ENCODE results near the gene CNTNAP2.

The CNTNAP2 gene

DNA sequence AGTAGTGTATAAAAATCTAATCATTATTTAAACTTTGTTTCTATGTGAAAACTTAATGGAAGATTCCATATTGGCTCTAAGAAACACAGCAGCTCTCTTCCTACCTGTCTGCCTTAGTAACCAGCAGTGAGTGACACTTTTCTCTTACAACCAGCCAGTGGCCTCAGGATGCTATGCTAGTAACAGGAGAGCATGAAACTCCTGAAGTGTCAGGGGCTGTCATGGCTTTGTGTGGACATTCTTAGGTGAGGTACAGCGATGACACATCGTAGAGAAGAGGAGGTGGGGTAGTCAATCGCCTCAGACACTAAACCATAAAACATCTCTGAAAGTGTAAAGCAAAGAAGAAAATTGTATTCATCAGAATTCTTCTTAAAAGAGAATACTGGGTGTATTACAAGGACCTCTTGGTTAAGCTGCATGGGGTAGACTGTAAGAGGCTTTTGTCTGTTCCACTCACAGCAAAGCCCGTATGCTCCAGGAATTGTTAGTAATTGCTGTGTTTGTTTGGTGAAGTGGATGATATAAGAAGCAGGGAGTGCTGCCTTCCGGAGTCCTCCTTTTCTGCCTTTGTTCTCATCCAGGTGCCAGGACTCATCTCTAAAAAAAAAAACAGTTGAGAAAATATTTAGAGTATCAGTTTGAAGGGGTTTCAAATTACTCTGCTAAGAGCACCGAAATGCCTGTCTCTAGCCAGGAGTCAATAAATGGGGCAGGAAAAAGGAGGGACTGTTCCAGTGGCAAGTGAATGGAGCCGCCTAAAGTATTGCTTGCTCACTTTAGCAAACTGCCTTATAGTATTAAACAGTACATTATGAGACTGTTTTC is 518.8 kb downstream of the CNTNAP2 start:
- no peak for DNase-seq

DNA sequence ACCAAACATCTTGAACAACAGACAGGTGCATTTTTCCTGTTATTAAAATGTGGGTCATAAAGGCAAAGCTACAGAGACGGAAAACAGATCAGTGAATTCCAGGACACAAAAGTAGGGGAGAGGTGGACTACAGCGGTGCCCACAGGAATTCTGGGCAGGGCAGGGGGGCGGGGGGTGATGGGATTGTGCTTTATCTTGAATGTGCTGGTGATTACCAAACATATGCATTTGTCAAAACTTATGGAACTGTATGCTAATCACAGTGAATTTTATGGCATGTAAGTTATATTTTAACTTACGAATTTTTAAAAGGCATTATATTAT is 519.4 kb downstream of the CNTNAP2 start:
- no peak for DNase-seq

DNA sequence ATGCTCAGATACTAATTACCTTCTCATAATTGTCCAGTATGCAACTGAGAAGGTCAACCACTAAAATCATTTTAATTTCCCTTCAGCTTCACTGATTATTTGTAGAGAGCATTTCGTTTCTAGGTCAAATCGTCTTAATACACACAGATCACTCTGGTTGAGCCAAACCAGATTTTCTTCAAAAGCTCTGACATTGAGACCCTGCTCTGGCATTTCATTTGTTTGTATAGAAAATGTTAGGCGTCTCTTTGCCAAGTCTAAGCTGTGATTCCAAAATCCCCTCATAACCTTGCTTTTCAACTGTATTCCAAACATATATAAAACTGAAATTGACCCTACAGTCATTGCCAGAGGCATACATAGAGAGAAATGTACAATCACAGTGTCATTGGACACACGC is 520.0 kb downstream of the CNTNAP2 start:
- DNase-seq: no peak

DNA sequence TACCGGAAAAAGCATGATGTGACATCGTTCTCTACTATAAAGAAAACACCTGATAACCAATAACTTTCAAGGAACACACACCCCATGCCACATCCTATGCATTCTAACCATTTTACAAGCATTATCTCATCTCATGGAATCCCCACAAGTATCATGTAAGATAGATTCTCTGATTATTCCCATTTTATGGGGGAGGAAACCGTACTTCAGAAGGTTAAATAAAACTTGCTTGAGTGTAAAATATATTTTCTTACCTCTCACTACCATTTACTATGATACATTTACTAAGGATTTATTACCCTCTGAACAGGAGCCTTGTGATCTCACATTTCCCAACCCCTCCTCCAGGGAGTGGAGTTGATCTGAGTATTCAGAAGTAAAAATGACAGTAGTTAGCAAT is 522.7 kb downstream of the CNTNAP2 start:
- no peak for DNase-seq

DNA sequence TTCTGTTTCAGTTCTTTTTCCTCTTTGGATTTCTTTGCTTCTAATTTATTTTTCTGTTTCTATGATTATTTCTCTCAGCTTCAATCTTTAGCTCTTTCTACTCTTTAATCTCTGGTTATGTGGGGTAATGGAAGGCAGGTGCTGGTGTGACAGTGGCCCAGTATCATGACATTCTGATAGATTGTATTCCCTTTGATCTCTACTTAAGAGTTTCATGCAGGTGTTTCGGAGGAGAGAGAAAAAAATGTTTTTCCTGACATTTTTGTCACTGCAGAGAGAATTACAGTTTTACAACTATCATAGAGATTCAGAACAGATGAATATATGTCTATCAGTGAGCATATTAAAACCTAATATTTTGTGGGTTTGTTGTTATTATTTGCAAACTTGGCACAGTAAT is 524.9 kb downstream of the CNTNAP2 start:
- no peak for DNase-seq

DNA sequence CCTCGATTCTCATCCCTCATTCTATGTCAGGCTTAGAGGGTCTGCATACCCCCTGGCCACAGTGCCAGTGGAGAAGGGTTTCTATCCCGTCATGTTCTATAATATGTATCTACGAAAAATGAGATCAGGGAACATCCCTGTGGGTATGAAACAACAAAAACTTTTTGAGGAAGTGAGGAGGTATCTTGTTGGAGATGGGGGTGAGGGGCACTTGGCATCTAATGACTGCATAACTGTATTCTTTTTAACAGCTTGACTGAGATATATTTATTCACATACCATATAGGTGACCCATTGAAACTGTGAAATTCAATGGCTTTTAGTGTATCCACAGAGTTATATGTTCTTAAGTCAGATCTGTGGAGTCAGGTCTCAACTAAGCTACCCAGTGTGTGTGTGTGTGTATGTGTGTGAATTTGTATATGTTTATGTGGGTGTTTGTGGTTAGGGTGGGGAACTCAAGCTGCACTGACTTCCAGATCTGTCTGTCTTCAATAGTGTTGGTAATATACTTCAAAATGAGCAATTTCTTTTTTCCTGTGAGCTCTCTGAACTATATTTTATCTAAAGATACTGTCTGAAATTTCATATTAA is 528.9 kb downstream of the CNTNAP2 start:
- DNase-seq: no peak

DNA sequence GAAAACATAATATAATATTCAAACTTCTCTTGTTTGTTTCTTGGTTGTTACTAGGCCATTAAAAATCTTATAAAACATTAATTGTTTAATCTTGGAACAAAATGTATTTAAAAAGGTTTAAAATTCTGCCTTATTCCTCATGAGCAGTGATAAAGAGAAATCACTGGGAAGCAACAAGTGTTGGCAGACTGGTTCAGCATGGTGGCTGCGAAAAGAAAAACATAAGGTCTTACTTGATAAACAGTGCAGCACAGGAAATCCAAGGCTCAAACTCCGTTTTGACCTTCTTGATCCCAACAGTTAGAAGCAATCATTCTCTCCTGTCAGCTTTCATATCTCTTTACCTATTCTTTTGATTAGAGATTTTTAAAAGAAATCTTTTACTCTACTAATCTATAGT is 530.8 kb downstream of the CNTNAP2 start:
- no peak for DNase-seq

DNA sequence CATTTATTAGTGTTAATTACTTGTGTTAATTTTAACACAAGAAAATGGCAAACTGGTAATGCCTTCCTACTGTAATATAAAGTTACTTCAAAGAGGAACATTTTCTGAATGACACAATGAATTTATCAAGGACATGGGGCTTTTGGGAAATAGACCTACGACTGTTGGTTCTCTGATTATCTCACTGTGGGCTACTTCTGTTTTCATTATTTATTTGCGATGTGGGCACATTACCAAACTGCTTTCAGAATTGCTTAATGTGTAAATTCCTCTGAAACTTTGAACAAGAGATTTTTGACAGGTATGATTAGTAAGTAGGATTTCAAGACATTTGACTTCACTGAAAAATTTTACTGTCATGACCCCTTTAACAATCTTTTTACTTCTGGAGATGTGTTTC is 535.6 kb downstream of the CNTNAP2 start:
- peak; percentile 1 for DNase-seq

DNA sequence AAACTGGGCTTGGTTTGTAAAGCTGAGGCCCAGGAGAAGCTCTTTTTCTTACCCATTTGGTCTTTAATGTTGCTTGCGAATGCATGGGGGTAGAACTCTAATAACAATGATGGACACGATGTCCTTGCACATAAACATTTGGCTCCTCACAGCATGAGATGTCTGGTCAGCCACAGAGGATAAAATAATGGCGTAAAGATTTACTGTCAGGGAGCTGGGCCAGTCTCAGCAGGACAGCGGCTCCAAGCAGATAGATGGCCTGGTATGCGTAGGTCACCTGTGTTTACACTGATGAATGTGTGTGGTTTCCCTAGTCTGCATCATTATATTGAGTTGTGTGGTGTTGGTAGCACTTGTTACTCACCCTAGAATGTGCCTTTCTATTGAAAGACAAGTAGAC is 537.4 kb downstream of the CNTNAP2 start:
- DNase-seq: peak; percentile 22

DNA sequence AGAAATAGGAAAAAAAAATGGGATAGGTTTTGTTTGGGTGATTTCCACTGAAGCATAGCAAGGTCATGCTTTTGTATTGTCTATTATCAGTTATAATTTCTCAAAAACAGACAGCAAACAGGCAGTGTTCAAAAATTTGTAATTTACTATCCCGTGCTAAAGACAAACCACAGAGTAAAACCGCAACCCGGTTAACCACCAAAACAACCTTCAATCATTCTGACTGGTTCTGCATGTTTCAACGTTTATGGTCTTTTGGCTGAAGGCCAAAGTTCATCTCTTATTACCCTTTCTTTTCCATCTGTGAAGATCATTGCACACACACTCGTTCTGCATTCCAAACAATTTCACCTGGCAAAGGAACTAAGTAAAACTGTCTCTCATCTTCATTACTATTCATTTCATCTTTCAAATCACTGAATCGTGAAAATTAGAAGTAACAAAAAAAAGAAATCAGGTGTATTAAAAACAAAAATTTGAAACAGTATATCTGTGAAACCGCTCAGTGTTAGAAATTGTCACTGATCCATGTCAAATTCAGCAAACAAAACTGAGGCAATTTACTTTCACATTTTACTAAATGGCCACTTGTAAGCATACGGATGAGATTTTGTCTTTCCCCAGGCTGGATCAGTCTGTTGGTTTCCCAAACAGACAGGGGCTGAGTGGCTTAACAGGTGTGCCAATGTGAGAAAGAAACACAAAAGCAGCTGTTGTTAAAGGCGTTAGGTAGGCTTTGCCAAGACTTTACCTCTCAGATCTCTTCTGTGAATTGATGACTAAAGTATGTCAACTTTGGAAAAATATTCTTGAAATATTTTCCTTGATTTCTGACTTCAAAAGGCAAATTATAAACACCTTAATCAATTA is 539.6 kb downstream of the CNTNAP2 start:
- peak; percentile 61 for DNase-seq

DNA sequence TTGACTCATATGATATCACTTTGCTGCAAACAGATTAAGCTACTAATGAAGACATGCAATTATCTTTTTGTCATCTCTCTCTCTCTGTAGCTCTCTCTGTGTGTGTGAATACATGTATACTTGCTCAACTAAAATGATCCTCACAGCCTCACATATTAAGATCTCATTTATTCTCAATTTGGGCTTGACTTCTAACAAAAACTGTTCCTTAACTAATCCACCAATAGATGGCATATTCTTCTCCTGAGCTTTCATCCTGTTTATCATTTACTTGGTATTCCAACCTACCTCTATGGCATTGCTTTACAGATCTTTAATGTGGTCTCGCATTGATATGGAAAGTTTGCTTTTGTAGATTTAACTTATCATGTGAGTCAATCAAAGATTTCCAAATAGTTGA is 540.4 kb downstream of the CNTNAP2 start:
- DNase-seq: no peak

DNA sequence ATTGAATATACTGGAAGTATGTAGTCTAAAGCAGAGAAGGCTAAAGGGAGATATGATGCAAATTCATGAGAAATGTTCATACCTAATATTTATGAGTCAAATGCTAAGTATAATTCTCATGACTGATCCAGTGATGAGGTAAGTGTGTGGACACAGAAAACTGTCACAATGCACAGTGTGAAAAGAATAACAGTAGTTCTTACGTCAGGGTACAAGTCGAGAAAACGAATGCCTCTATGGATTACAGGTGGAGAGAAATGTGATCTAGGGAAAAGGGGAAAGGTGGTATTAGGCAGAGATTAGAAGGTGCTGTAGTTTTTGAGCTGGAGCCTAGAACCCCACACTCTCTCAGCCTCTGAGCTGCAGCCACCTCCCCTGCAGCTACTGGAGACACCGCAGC is 542.0 kb downstream of the CNTNAP2 start:
- DNase-seq: no peak

DNA sequence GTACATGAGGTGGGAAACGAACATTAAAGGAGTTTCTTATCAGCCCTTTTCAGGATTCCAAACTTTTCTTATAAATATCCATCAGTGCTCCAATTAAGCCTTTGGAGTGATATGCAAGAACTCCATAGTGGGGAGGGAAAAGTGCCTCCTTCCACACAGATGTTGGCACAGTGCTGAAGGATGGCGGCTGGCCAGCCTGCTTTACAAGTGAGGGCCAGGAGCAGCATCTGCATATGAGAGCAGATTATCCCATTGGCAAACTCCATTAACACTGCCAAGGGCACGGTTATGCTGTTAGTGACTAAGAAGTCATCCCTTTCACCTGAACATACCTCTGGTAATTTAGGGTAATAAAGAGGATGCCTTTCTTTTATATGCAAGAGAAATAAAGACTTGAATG is 543.1 kb downstream of the CNTNAP2 start:
- no peak for DNase-seq

DNA sequence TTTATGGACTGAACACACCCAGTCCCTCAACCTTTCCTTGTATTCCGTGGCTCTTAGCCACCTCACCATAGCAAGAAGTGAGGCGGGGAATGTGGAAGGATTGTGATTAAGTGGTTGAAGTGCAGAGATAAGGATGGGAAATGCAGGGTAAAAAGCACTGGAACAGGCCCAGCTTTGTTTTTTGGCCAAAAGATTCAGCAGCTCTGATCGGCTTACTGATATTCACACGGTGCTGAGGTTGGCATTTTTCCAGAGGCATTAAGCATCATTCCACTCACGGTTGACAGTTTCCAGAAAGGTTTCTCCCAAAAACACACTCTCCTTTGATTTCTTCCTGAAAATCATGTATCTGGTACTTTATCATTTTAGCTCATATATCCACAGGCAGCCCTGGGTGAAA is 544.2 kb downstream of the CNTNAP2 start:
- DNase-seq: no peak

DNA sequence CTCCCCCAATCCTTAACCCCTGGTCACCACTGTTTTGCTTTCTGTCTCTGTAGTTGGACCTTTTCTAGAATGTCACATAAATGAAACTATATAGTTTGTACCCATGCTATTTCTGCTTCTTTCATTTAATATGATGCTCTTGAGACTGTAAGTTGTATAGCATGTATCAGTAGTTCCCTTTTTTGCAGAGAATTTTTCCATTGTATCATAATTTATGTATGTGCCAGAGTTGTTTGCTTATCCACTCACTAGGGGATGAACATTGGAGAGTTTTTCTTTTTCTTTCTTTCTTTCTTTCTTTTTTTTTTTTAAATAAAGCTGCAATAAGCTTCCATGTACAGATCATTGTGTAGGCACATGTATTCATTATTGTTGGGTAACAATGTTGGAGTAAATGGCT is 544.8 kb downstream of the CNTNAP2 start:
- DNase-seq: no peak

DNA sequence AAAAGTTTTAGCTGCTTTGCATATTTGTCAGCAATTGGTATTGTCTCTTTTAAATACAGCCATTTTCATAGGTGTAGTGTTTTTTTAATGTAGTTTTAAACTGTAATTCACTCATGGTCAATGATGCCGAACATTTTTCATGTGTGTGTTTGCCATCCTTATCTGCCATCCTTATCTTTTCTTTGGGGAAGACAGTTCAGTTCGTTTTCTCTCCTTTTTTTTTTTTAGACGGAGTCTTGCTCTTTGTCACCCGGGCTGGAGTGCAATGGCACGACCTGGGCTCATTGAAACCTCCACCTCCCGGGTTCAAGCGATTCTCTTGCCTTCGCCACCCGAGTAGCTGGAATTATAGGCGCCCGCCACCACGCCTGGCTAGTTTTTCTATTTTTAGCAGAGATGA is 545.3 kb downstream of the CNTNAP2 start:
- DNase-seq: no peak

DNA sequence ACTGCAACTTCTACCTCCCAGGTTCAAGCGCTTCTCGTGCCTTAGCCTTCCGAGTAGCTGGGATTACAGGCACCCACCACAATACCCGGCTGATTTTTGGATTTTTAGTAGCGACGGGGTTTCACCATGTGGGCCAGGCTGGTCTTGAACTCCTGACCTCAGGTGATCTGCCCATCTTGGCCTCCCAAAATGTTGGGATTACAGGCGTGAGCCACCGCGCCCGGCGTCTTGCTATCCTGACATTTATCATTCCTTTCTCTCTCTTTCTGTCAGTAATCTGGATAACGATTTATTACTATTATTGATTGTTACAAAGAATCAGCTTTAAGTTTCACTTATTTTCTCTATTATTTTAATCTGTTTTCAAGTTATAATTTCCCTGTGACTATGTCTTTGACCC is 548.4 kb downstream of the CNTNAP2 start:
- no peak for DNase-seq

DNA sequence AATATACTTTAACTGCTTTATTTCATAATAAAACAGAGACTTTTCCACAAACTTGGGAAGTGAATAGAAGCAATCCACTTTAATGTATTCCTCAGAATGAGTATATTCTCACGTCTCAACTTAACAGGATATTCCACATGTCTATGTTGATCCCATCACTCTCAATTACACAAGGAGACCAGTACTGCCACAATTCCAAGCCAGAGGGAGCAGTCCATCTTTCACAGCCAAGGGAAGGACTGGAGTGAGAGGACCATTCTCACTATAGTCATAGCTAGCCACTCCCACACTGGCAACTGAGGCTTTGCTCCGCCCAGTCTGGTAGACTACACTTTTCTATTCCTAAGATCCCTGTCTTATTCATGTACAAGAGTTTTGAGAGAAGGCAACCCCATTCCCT is 553.9 kb downstream of the CNTNAP2 start:
- no peak for DNase-seq

DNA sequence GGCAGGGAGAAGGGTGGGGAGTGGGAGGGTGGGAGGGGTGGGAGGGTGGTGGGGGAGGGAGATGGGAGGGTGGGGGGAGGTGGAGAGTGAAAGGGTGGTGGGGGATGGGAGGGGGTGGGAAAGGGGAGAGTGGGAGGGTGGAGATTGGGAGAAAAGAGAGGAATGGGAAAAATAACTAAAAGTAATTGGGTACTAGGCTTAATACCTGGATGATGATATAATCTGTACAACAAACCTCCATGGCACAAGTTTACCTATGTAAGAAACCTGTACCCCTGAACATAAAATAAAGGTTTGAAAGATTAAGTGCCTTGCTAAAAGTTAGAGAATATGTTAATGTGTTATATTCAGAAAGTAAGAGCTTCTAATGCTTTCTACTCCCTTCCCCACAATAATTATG is 564.9 kb downstream of the CNTNAP2 start:
- DNase-seq: no peak

DNA sequence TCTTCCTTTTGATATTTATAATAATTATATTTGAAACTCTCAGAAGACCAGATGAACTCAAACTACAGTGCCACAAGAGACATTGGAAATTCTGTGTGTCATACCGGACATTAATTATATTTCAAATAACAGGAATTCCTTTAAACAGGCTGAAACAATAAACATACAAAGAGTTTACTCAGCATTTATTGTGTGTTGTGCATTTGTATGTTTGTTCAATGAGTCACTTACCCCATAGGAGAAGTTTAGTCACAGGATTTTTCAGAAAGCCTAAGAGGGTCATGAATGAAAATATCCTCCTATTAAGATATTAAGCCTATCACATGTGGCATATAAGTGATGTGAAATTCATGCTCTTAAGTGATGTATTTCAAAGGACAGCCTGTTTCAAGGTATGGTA is 566.8 kb downstream of the CNTNAP2 start:
- no peak for DNase-seq

DNA sequence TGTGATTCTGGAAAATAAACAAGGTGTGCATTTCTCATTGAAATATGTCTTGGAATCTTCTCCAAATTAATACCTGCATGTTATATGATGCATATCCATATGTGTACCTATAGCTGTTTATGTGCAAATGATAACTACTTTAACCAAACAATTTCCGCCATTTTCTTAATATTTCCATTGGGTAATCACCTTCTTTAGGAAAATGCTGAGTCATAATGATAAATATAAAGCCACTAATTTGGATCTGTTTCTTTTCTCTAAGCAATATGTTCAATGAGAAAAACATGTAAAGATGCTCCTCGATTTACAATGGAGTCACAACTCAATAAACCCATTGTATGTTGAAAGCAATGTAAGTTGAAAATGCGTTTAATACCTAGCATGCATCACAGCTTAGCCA is 574.4 kb downstream of the CNTNAP2 start:
- DNase-seq: no peak

DNA sequence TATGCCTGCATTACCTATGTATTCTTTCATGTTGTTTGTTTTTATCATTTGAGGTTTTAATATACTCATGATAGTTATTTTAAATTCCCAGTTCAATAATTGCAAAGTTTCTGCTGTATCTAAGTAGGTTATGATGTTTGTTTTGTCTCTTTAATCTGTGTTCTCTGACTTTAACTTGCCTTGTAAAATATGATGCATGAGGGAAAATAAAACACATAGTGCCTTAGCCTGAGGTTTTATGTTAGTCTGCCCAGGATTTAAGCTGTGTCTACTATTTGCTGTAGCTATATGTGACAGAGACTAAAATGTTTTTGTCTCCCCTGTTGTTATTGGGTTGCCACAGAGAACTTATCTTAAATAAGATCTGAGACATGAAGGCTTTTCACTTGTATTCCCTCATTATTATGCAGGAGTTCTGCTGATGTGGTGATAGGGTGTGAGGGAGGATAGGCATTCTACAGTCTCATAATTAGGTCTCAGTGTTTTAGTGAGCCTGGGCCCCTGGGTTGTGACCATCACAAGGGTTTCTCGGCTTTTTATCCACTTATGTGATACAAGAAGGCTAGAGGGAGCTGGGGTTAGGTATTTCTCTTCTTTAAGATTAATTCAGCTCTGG is 582.5 kb downstream of the CNTNAP2 start:
- no peak for DNase-seq

DNA sequence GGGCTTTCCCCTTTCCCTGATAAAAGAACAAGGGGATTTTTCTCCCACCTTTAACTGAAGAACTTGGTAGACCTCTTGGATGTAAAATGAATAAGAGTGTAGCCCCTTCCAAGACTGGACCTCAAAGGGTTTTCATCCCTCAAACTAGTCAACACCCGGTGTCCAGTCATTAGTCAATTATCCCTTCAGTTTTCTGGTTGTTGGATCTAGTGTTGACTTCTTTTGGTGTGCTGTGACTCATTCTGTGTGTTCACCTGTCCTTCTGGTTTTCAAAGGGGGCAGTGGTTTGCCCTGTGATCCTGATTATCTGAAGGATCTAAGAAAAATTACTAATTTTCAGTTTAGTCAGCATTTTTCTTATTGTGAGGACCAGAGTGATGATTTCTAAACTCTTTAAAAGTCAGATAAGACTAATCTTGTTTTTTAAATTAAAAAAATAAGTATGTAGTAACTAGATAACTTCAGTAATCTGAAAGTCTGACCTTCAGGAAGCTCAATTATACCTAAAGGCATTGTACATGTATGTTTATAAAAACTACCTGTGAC is 583.5 kb downstream of the CNTNAP2 start:
- DNase-seq: no peak

Measured in fibroblast of upper back skin (primary cell).